Bone marrow (tissue), 2 donors: ENCODE results near the gene C19orf12.
"Not testable (repeated sequence)": the region's sequence is repeated elsewhere in the genome, so short reads cannot be mapped to it uniquely, and the experiment has no call there.

ENCODE experiments used
- DNase-seq, 2 donors: peaks; one replicate each; lab custom pipeline; 2025; lab: John Stamatoyannopoulos, UW

Gene C19orf12

DNA sequence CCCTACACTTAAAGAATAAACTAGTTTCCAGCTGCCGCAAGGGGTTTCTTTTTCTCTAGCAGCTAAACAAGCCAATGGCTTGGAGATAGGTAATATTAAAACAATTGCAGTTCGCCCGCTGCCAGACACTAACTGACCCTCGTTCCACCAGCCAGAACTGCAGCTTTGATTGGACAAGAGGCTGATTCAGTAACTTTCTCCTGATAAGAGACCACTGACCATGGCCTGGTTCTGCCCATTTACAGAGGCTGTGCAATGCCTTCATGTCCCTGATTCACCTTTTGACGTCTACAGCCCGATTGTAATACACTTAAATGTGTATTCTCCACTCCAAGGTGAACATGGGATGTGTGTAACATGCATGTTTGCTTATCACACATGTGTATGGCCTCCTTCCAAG, 12.8 kb upstream of the C19orf12 start:
- no peak for DNase-seq

- DNase-seq = no peak
Observed at GRCh38 chr19:29724746-29725145, 9.7 kb upstream of the C19orf12 start.

GRCh38 chr19:29724102-29724641, 9.1 kb upstream of the C19orf12 start:
- peak in 1 of 2 donors; percentile 25 for DNase-seq

GRCh38 chr19:29717051-29717450, 2.0 kb upstream of the C19orf12 start:
- no peak for DNase-seq

DNA sequence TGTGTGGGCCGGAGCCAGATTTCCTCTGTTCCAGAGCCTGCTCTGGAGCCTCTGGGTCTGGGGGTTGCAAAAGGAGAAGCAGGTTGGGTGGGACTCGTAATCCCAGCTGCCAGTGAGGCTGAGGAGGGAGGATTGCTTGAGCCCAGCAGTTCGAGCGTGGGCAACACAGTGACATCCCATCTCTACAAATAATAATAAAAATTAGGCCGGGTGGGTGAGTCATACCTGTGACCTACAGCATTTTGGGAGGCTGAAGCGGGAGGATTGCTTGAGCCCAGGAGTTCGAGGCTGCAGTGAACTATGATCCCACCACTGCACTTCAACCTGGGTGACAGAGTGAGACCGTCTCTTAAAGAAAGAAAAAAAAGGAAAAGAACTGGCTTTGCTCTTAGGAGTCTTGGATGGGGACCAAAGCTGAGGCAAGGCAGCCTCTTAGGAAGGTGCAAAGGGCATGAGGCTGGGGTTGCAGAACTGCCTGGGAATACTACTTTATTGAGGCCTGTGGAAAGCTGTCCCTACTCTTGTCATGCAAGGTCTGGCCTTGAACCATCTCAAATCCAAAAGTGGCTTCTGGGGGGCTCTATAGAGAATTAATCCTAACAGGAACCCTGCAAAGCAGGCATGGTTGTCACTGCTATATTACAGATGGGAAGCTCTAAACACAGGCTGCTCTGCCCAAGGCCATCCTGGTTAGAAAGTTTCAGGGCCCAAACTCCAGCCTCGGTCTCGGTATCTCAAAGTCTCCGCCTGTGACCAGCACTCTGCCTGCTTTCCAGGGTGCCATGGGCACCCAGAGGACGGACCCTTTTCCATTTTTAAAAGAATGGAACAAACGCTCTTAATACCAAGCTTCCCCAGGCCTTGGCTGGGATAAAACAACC, 880 bp upstream of the C19orf12 start:
- DNase-seq = no peak

DNA sequence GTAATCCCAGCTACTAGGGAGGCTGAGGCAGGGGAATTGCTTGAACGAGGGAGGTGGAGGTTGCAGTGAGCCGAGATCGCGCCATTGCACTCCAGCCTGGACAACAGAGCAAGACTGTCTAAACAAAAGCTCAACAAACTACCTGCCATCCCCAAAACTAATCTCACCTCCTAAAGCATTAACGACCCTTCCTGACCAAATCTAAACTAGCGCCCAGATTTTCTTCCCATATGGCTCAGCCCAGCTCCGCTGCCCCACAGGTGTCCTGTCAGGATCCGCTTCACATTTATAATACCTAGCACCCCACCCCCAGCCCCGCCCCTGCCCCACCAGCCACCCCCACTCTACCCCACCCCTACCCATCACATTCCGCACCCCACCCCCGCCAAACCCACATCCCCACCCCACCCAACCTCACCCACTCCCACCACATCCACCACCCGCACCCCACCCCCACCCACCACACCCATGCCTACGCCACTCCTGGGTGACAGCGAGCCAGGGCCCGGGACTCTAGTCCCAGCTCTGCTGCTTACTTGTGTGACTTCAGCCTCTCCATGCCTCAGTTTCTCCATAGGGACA, 599 bp downstream of the C19orf12 start:
- DNase-seq = no peak

DNA sequence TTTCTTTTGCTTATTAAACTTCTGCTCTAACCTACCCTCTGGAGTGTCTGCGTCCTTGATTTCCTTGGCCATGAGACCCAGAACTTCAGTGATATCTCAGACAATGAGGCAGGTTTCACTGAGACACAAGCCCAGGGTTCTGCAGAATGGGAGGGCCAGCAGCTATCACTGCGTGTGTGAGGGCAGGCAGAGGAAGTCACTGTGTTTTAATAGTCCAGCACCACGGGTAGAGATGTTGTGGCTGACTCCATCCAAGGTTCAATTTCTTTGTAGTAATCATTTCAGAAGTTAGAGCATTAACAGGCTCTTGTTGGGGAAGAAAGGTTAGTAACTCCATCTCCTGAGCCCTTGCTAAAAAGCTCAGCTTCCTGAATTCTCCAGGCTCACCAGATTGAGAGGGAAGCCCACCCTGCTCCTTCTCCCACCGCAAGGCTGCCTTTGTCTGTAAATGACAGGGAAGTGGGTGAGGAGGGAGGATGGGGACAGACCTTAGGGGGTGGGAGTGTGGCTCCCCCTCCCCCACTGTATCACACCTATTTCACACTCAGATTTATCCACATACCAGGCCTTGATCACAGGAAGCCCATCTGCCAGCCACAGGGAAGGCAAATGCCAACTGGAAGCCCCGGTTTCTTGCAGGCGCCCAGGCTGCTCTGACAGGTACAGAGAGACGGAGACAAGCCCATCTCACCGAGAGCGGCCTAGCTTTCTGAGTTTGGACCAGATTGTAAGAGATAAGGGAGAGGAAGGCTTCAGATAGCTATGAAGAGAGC, 2.1 kb downstream of the C19orf12 start:
- no peak for DNase-seq

DNA sequence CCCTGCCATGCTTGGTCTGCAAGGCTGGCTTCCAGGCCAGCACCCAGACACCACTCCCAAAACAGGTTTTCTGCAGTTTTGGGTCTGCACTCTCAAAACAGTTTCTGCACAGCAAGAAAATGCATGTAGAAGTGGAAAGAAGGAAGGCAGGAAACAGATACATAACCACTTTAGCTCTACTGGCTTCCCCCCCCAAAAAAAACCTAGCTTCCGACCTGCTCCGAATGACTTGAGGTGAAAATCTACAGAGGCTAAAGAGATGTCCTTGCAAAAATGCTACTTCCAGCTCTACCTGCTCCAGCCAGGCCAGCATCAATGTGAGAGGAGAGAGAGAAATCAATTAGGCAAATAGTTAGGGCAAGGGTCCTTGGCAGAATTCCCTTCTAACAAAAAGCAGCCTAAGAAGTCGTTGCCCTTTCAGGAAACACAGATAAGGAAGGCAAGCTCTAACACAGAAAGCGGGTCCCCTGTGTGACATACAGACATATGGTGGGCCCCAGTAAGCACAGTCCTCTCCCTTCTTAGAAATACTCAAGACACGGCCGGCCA, 3.4 kb downstream of the C19orf12 start:
- no peak for DNase-seq

DNA sequence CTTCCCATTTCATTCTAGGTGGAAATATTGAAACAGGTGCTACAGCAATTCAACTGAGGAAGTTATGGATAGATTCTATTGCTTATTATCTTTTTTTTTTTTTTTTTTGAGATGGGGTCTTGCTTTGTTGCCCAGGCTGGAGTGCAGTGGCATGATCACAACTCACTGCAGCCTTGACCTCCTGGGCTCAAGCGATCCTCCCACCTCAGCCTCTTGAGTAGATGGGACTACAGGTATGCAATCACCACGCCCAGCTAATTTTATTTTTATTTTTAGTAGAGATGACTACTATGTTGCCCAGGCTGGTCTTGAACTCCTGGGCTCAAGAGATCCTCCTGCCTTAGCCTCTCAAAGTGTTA, 5.6 kb downstream of the C19orf12 start:
- not testable (repeated sequence) for DNase-seq

- no peak for DNase-seq
Observed at GRCh38 chr19:29708554-29709439, 6.3 kb downstream of the C19orf12 start.

GRCh38 chr19:29706635-29707034, 8.4 kb downstream of the C19orf12 start:
- no peak for DNase-seq

DNA sequence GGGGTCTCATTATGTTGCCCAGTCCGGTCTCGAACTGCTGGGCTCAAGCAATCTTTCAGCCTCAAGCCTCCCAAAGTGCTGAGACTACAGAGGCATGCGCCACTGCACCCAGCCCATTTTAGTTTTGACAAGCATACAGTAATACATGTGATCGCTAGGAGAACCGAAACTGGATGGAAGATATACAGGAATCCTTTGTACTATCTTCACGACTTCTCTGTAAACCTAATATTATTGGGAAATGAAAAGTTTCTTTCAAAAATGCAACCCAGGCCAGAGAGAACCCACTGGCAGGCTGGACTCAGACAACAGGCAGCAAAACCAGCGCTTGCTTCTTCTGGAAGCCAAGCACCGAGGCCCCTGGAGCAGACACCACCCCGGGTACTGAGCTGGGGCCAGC, 9.4 kb downstream of the C19orf12 start:
- DNase-seq = no peak

DNA sequence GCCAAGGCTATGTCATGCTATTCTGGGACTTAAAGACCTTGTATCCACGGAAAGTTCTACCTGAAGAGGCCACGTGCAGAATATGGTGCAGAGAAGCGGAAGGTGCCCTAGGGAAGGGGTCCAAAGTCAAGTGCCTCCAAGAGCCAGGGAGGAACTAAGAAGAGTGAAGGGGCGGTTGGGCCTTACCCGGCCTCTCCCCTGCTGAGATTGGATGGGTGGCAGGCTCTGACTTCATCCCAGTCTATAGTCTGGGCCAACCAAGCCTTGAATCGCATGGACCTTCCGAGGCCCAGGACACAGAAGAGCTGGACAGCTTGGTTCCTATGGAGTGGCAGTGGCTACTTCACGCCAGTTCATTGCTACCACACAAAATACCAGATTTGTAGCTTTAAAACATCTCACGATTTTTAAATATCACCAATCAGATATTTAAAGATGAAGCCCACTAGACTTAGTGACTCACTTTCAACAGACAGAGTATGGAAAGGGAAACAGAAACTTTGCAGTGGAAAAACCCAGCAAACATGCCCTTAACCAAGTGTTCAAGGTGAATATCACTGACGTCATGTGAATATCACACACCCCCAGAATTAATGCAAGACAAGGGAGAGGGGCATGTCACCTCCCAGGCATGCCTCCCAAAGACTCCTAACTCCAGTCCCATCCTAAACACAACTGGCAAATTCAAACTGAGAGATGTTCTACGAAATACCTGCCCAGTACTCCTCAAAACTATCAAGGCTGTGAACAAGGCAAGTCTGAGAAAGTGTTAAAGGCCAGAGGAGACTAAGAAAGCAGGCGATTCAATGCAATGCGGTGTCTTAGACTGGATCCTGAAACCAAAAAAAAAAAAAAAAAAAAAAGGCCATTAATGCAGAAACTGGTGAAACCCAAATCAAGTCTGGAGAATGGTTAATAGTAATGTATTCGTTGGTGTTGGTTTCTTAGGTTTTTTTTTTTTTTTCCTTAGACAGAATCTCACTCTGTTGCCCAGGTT, 10.2 kb downstream of the C19orf12 start:
- no peak for DNase-seq

GRCh38 chr19:29702963-29703320, 12.1 kb downstream of the C19orf12 start:
- DNase-seq = no peak

DNA sequence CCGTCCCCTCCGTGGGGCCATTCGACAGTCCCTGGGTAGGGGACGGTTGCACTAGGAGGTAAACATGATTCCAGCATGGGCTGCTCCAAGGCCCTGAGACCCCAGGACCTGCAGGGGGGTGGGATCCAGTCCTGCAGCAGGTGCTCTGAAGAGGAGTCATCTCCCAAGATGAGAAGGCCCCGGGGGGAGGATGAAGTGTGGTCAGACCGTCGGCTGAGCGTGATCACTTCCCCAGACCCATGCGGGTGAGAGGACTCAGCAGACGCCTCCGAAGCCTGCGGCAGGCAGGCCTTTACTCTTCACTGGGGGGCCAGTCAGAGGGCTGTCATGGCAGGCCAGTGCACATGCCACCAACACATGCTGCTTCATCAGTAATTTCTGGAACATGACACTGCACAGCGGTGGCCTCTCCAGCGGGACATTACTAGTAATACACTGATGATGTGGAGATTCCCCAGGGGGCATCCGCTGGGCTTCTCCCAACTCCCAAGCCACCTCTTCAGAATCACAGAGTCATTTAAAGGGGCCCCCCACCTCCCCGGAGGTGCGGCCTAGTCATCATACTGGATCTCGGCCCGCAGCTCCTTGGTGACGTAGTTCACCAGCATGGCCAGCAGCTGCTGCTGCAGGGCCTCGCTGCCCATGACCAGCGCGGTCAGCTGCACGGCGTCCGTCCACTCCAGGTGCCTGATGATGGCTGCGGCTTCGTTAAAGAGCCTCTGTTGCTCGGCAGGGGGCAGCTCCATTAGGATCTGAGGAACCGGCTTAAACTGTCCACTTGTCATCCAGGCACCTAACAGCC, 12.7 kb downstream of the C19orf12 start:
- DNase-seq = no peak

DNA sequence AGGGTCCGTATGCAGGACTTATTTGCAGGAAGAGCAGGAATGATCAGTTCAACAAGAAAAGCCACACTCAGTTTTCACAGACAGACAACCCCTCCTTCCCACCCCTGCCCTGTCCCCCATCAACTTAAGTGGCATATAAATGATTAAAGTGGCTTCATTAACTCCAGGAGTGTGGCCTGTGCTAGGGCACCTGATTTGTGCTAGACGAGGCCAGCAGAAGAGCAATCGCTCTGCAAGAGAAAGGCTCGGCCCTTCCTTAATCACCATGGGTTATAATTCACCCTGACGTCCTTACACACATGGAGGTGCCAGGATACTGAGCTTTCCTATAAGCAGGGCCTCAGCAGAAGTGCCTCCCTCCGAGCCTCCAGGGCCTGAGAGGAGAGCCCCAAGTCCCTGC, 14.6 kb downstream of the C19orf12 start:
- DNase-seq = no peak

GRCh38 chr19:29699861-29700260, 15.2 kb downstream of the C19orf12 start:
- DNase-seq = no peak

DNA sequence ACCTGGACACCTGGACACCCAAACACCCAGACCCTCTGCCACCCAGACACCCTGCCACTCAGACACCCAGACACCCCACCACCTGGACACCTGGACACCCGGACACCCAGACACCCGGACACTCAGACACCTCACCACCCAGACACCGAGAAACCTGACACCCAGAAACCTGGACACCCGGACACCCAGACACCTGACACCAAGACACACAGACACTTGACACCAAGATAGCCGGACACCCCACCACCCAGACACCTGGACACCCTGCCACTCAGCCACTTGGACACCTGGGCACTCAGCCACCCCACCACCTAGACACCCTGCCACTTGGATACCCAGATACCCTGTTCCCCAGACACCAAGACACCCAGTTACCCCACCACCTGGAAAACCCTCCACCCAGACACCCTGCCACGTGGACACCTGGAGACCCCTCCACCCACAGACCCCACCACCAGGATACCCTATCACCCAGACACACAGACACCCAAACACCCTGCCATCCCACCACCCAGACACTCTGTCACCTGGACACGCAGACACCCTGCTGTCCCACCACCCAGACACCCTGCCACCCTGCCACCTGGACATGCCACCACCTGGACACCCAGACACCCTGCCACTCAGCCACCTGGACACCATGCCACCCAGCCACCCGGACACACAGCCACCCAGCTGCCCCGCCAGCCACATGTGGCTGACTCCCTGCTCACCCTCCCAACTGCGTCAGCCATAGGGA, 17.4 kb downstream of the C19orf12 start:
- no peak for DNase-seq

GRCh38 chr19:29696565-29696846, 18.6 kb downstream of the C19orf12 start:
- no peak for DNase-seq
